Heart right ventricle (tissue), 16 donors: ENCODE results near the gene LILRA2. TPM values are rescaled to one million over a fixed set of nuclear protein-coding genes. Genes with fewer than 3 reads are reported as not detected.

ENCODE experiments used
- ATAC-seq, 8 donors: fragments of 200-7000 bp; cut with Tn5 transposase; one replicate each; pipeline ENCODE4 v1.9.1; 2020; ENCODE audit warnings: mild to moderate bottlenecking in 8 of 8, moderate library complexity in 8 of 8, moderate number of reproducible peaks in 1 of 8
- DNase-seq, 2 donors: peaks; one replicate each; pipeline ENCODE4 v3.0.0-alpha.2; 2020
- H3K27ac ChIP-seq, 10 donors: fragments of 200-600 bp; sonication (generic) in 2 of 10; one replicate each; pipeline versions ENCODE4 v1.5.0 to v1.8.0; 2020 to 2022; ENCODE audit warnings: mild to moderate bottlenecking in 3 of 10
- H3K27me3 ChIP-seq, 7 donors: fragments of 200-600 bp; one replicate each; pipeline ENCODE4 v1.8.0; 2021 to 2022; ENCODE audit warnings: mild to moderate bottlenecking in 2 of 7
- H3K36me3 ChIP-seq, 9 donors: fragments of 200-600 bp; sonication (generic) in 1 of 9; one replicate each; pipeline versions ENCODE4 v1.5.0 to v1.8.0; 2020 to 2022; ENCODE audit warnings: mild to moderate bottlenecking in 2 of 9
- H3K4me1 ChIP-seq, 9 donors: fragments of 200-600 bp; sonication (generic) in 1 of 9; one replicate each; pipeline versions ENCODE4 v1.5.0 to v1.8.0; 2020 to 2022; ENCODE audit warnings: mild to moderate bottlenecking in 4 of 9
- H3K4me3 ChIP-seq, 10 donors: fragments of 200-600 bp; sonication (generic) in 2 of 10; one replicate each; pipeline versions ENCODE4 v1.5.0 to v1.8.0; 2020 to 2022; ENCODE audit warnings: mild to moderate bottlenecking in 7 of 10, moderate library complexity in 2 of 10
- H3K9me3 ChIP-seq, 11 donors: fragments of 200-600 bp in 10 of 11; sonication (generic) in 2 of 11; one replicate each; pipeline versions ENCODE4 v1.5.0 to v1.8.0; 2013 to 2022; ENCODE audit warnings: mild to moderate bottlenecking in 2 of 11, control low read depth in 1 of 11, moderate library complexity in 1 of 11
- CTCF ChIP-seq, 9 donors: fragments of 200-600 bp; sonication (generic) in 2 of 9; IDR thresholded peaks; one replicate each; pipeline versions ENCODE4 v1.5.0 to v1.8.0; 2021 to 2022; ENCODE audit warnings: antibody characterized with exemption in 9 of 9, mild to moderate bottlenecking in 5 of 9, moderate library complexity in 1 of 9
- WGBS, 2 donors: extraction: QIAGEN DNeasy Blood & Tissue Kit; methylation state at CpG; one replicate each; pipeline ENCODE4 v1.1.7; 2013; ENCODE audit warnings: inconsistent platforms in 1 of 2; 5-methylcytosine and 5-hydroxymethylcytosine counted together
- intact Hi-C, 10 donors: fragments of 100-400 bp; cut with DNase I; formaldehyde crosslinking; loops; one replicate each; pipeline versions ENCODE4 v1.11.1 to v1.14.2; 2022
- polyA plus RNA-seq, 2 donors: library from polyadenylated mRNA; stranded (reverse); fragments of 200-250 nt; gene quantifications; one replicate each; pipeline ENCODE4 v1.2.3, GENCODE V29; 2013
- total RNA-seq, 10 donors: library from RNA; stranded (reverse); fragmentation: NEBNext Ultra II Directional in 3 of 10; extraction: Animal tissue kit (Norgen Biotek cat#: 25700) in 3 of 10; gene quantifications; one replicate each; pipeline versions ENCODE4 v1.2.1 to v1.2.4, GENCODE V29; 2021 to 2023
- donor health status: Arrhythmogenic right ventricular cardiomyopathy.
- donor health status: ischemic (EF 13 %, LVEDD 7.1; RV severe dilation, severe dysfunction).
- donor health status: healthy with polysubstance abuse.
- donor health status: DM: no; HTN: yes; CAD: no.
- donor health status: DM: no; HTN: no; CAD: no.
- donor health status: ischemic (EF 25% LVEDD 6.9; RV normal size, moderate dysfunction).
- donor health status: ischemic (EF 25% LVEDD 5.7; RV mildly dilated, moderate dysfunction).
- donor health status: healthy.
- donor health status: DM: yes; HTN: yes; CAD: no.
- donor health status: Ischemic cardiomyopathy.
- donor health status: ischemic (EF 35%, LVEDD 5.7; RV mildly dilated, moderate dysfunction).
- donor health status: nonischemic (EF 11% LVEDD 7.7; RV severe dilation, severe dysfunction).
- donor health status: DM: yes; HTN: yes; CAD: no.
- donor health status: PGD.
- donor health status: ischemic (EF 29% LVEDD 5.4; RV normal size, mild dysfunction).
- donor health status: nonischemic (EF 23%, LVEDD 6.1; RV moderate dilation, normal function).

LILRA2 gene
- total and polyA plus RNA-seq, 12 donors: 0.22 to 3.3 (median 0.97) TPM

- intact Hi-C loops: no loop called here
- ATAC-seq (peak in 4 of 8 donors; percentile 12 to 70 (median 52)), DNase-seq (no peak)
- peaks cover 0 to 31% (median 0%) of the 10 kb centered on the region in 9 donors for H3K4me1 ChIP-seq
- H3K36me3 ChIP-seq: no peaks in the 10 kb centered on the region
- H3K27ac ChIP-seq: peak overlapping the region in 1 of 10 donors; percentile 71
- WGBS, 2 donors: 71 to 73% methylated on average over 16 of the region's 16 CpGs
- no peak overlapping the region for H3K4me3 ChIP-seq
- H3K27me3 ChIP-seq: peaks cover 0 to 8% (median 3%) of the 10 kb centered on the region in 7 donors
- H3K9me3 ChIP-seq: peaks cover 0 to 46% (median 10%) of the 10 kb centered on the region in 11 donors
- no peak for TF ChIP-seq CTCF (IDR thresholded peaks at IDR 0.05)
Measured at GRCh38 chr19:54606891-54607784, 33.5 kb downstream of the LILRA2 start.

- DNase-seq (no peak), ATAC-seq (no peak)
- Histone ChIP-seq H3K9me3 (peaks cover 0 to 46% (median 10%) of the 10 kb centered on the region in 11 donors), H3K4me3 (no peak overlapping the region), H3K4me1 (peaks cover 0 to 35% (median 0%) of the 10 kb centered on the region in 9 donors), H3K27ac (peak overlapping the region in 1 of 10 donors; percentile 70), H3K27me3 (peaks cover 0 to 8% (median 3%) of the 10 kb centered on the region in 7 donors), H3K36me3 (no peaks in the 10 kb centered on the region)
- intact Hi-C loops: no loop called here
- TF ChIP-seq CTCF (IDR thresholded peaks at IDR 0.05): no peak
- WGBS, 2 donors: 65 to 75% methylated on average over 5 of the region's 5 CpGs
Measured at GRCh38 chr19:54607785-54608150, 34.2 kb downstream of the LILRA2 start.

- DNase-seq: no peak
- intact Hi-C loops: no loop called here
- H3K4me1 ChIP-seq: peaks cover 0 to 35% (median 0%) of the 10 kb centered on the region in 9 donors
- H3K9me3 ChIP-seq: peaks cover 0 to 46% (median 10%) of the 10 kb centered on the region in 11 donors
- H3K36me3 ChIP-seq: no peaks in the 10 kb centered on the region
- no peak for ATAC-seq
- peaks cover 0 to 8% (median 3%) of the 10 kb centered on the region in 7 donors for H3K27me3 ChIP-seq
- TF ChIP-seq CTCF (IDR thresholded peaks at IDR 0.05): no peak
- 72 to 79% methylated on average over 7 of the region's 7 CpGs for WGBS, 2 donors
- H3K27ac ChIP-seq: peak overlapping the region in 1 of 10 donors; percentile 70
- H3K4me3 ChIP-seq: no peak overlapping the region
Measured at GRCh38 chr19:54608205-54608604, 34.6 kb downstream of the LILRA2 start.

- H3K36me3 ChIP-seq: no peaks in the 10 kb centered on the region
- no peak for TF ChIP-seq CTCF (IDR thresholded peaks at IDR 0.05)
- ATAC-seq (peak in 1 of 8 donors; percentile 39), DNase-seq (no peak)
- no peak overlapping the region for H3K27ac ChIP-seq
- peaks cover 0 to 35% (median 0%) of the 10 kb centered on the region in 9 donors for H3K4me1 ChIP-seq
- intact Hi-C loops: no loop called here
- H3K9me3 ChIP-seq: peaks cover 0 to 46% (median 10%) of the 10 kb centered on the region in 11 donors
- H3K27me3 ChIP-seq: peaks cover 0 to 8% (median 3%) of the 10 kb centered on the region in 7 donors
- no peak overlapping the region for H3K4me3 ChIP-seq
- 82 to 84% methylated on average over 15 of the region's 15 CpGs for WGBS, 2 donors
Measured at GRCh38 chr19:54608792-54609191, 35.2 kb downstream of the LILRA2 start.
